C4-2B (cell line): Measurements from ENCODE around the gene CYTH3.

Experiments
- ZFX ChIP-seq: fragments of 450-650 bp; IDR thresholded peaks from 2 replicates; pipeline ENCODE4 v1.6.1; 2017
- TF ChIP-seq, protein P1 (sequence below): fragments of 450-650 bp; conservative IDR thresholded peaks from 2 replicates; pipeline ENCODE4 v1.5.1; 2017; ENCODE audit warnings: mild to moderate bottlenecking

DNA sequence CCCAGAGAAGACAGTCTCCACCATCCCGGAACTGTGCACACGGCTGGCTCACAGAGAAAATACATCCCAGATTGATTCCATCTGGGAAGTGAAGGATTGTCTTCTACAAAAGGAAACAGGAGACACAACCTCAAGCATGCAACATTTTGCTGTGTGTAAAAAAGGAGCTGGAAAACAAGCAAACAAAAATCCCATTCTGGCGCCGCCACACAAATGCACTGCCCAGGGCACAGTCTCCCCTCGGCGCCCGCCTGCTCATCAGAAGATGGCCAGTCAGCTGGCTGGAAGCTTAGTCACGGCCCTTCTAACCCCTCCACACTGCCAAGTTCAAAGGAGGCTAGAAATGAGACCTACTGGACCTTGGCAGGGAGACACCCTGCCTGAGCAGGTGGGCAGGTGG lies 14.1 kb upstream of the CYTH3 start:
- TF ChIP-seq, protein P1, sequence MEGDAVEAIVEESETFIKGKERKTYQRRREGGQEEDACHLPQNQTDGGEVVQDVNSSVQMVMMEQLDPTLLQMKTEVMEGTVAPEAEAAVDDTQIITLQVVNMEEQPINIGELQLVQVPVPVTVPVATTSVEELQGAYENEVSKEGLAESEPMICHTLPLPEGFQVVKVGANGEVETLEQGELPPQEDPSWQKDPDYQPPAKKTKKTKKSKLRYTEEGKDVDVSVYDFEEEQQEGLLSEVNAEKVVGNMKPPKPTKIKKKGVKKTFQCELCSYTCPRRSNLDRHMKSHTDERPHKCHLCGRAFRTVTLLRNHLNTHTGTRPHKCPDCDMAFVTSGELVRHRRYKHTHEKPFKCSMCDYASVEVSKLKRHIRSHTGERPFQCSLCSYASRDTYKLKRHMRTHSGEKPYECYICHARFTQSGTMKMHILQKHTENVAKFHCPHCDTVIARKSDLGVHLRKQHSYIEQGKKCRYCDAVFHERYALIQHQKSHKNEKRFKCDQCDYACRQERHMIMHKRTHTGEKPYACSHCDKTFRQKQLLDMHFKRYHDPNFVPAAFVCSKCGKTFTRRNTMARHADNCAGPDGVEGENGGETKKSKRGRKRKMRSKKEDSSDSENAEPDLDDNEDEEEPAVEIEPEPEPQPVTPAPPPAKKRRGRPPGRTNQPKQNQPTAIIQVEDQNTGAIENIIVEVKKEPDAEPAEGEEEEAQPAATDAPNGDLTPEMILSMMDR = no peak
- TF ChIP-seq ZFX = no peak
